GM20431 (cell line): ENCODE measurements around the gene ZBTB24.
"Not testable (repeated sequence)": the region's sequence is repeated elsewhere in the genome, so short reads cannot be mapped to it uniquely, and the experiment has no call there.

Experiments used
- in situ Hi-C: fragments of 300-500 bp; cut with MseI, MboI; formaldehyde crosslinking; loops from one replicate; pipeline ENCODE4 v1.15.0; 2020; ENCODE audit warnings: low sequenced_read_pairs; ENCODE audit not compliant: unreplicated experiment

ZBTB24 gene

DNA sequence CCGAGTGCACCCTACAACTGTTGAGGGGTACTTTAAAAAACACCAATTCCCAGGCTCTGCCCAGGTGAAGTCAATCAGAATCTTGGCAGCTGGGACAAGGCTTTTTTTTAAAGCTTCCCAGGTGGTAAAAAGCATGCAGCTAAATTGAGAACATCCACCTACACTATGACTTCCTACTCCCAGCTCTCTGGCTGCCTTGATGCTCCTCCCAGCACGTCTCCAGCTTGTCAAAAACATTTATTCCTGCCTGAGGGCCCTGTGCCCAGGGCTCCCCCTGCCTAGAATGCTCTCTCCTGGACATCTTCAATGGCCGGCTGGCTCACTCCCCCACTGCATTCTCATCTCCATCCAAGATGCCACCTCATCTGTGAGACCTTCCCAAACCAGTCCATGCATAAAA, 9.9 kb downstream of the ZBTB24 start:
- in situ Hi-C loops: no loop called here

DNA sequence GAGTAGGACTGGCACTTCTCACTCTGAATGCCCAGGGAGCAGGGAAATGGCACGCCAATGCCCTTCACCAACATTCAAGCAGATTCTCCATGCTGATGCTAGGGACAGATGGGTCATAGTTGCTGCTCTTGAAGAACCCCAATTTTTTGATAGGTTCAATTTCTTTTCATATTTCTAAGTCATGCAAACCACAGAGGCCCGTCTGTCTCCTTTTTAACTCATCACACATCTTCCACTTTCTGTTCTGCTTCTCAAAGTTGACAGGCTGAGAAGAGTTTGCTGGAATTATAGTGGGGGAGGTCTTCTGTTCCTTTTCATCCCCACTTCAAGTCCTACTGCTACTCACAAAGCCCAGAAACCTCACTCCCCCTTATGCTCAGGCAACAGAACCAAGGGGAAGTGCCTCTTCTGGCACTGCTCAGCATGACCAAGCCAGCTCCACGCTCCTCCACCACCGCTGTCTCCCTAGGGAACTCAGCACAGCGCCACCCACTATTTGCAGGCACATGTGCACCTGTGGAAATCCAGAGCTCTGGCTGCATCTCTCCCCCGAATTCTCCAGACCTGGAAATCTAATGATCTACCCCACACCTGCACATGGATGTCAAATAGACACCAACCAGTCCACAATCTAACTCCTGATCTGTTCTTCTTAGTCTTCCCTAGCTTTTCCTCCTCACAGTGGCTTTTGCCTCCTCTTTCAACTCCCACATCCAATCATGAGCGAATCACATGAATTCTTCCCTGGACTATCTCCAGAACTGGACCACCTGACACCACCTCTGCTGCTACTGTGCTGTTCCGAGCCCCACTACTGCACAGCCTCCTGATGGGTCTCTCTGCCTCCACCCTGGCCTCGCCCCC, 10.7 kb downstream of the ZBTB24 start:
- in situ Hi-C loops: no loop called here

DNA sequence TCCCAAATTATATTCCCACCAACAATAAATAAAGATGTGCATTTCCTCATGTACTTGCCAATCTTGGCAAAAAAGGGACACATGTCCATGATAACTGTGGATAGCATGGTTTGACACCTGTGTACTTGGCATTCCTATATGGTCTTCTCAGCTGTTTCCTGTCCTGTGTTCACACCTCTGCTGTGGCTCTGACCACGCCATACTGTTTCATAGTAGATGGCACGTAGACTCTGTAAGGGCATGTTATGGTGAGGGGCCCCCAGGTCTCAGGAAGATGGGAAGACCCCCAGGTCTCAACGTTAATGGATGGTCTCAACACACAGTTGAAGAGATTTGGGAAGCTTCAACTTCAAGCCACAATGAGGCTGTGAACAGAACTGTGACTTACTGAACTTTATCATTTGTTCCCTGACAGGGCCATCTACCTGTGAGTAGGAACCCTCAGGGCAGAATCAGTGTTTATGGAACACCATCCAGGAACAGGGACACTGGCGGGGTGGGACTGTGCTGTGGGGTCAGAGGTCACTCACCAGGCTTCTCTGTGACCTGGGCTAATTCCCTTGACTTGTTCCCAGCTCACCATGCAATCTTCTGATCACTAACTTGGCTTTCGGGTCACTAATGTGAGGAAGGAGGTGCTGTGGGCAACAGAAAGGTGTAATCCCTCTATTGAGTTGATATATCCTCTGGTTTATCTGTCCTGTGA, 11.8 kb downstream of the ZBTB24 start:
- in situ Hi-C loops: no loop called here

DNA sequence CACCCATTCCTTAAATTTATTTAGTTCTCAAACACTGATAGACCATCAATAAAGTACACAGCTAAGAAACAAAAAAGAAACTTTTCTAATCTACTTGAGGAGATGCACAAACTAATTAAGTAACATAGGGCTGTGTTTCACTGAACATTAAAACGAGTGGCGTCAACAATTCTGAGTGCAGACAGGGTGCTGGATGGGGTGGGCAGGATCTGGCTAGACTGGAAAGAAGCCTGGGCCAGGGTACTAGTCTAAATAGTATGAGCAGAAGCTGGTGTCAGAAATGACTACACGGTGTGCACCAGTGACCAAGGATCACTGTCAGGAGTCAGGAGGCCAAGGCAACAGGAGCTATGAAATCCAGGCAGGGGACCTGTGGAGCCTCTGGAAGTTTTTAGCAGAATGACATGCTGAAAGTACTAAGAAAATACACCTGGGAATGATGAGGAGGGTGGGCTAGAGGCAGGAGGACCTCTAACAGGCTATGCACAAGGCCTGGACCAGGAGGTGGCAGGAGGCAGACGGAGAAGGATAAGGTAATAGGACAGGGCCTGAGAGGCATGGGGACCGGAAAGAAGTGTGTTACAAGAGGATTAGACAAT, 13.3 kb downstream of the ZBTB24 start:
- in situ Hi-C loops: no loop called here

- in situ Hi-C loops: no loop called here
These were observed 15.3 kb downstream of the ZBTB24 start for GRCh38 chr6:109467696-109468095.

- in situ Hi-C loops: no loop called here
These were observed 16.7 kb downstream of the ZBTB24 start for GRCh38 chr6:109466212-109466923.

- in situ Hi-C loops: no loop called here
These were observed 17.2 kb downstream of the ZBTB24 start for GRCh38 chr6:109465772-109466171.

DNA sequence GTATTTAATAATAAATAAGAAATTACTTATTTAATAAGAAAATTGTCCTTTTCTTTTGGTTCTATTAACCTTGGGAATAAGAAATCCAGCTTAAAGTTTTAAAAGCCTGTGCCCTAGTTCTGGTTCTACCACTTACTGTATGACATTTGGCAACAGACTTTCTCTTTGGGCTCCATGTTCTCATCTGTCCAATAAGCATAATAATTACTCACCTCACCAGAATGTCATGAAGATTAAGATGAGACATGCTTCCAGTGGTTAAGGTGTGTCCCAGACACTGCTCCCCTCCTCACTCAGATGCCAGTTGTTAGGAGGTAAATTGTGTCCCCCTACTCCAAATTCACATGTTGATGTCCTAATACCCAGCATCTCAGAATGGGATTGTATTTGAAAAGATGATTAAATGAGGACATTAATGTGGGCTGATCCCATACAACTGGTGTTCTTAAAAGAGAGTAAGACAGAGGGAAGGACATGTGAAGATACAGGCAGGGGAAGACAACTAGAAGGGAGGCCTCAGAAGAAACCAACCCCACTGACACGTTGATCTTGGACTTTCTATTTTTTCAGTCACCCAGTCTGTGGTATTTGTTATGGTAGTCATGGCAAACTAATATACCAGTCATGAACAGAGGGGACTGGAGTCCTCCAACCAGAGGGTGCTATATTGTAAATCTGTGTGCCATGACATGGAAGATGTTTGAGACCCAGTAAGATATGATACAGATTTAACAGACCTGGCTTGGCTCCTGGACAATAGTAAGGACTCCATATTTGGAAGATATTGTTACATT, 21.1 kb downstream of the ZBTB24 start:
- in situ Hi-C loops: no loop called here

DNA sequence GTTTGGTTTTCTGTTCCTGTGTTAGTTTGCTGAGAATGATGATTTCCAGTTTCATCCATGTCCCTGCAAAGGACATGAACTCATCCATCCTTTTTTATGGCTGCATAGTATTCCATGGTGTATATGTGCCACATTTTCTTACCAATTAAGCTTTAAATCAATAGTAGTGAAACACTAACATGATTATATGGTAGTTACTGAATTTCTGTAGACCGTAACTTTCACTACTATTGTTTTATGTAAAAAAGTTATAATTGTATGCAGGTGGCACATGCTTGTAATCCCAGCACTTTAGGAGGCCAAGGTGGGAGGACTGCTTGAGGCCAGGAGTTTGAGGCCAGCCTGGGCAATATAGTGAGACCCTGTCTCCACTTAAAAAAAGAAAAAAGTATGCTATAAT, 21.8 kb downstream of the ZBTB24 start:
- in situ Hi-C loops: not testable (repeated sequence)

DNA sequence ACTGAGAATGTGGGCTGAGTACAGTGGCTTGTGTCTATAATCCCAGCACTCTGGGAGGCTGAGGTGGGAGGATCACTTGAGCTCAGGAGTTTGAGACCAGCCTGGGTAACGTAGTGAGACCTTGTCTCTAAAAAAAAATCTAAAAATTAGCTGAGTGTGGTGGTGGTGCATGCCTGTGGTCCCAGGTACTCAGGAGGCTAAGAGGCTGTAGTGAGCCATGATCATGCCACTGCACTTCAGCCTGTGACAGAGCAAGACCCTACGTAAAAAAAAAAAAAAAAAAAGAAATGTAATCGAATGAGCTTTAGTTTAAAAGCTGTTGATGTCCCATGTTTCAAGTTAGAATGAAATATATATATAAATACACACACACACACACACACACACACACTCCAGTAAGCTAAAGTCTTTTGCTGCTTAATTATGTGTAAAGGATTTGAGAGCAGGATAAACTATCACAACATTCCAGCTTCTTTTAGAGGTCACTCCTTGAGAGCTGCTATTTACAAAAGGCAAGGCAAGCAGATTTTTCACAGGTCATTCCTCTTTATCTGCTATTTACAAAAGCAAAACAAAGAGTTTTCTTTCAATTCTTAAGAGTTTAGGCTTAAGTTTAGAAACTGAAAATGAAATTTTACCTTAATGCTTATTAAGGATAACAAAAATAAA, 22.7 kb downstream of the ZBTB24 start:
- in situ Hi-C loops: no loop called here

GRCh38 chr6:109458774-109459531, 24.1 kb downstream of the ZBTB24 start:
- in situ Hi-C loops: no loop called here

DNA sequence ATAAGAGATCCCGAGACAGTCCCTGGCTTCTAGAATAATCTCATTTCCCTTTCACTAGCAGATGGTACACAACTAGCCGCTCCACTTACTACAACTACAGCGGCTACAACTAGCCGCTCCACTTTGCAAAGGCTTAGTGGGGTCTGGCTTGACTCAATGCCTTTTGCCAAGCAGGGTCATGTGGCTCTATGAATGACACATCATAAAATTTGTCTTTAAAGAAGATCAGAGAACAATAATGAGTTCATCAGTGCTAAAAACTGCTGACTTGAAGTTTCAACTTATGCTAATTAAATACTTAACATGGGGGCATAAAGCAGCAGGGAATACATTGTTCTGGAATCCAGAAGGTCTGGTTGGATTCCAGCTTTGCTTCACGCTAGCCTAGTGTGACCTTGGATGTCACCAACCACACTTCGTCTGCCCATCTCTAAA, 25.4 kb downstream of the ZBTB24 start:
- in situ Hi-C loops: no loop called here

DNA sequence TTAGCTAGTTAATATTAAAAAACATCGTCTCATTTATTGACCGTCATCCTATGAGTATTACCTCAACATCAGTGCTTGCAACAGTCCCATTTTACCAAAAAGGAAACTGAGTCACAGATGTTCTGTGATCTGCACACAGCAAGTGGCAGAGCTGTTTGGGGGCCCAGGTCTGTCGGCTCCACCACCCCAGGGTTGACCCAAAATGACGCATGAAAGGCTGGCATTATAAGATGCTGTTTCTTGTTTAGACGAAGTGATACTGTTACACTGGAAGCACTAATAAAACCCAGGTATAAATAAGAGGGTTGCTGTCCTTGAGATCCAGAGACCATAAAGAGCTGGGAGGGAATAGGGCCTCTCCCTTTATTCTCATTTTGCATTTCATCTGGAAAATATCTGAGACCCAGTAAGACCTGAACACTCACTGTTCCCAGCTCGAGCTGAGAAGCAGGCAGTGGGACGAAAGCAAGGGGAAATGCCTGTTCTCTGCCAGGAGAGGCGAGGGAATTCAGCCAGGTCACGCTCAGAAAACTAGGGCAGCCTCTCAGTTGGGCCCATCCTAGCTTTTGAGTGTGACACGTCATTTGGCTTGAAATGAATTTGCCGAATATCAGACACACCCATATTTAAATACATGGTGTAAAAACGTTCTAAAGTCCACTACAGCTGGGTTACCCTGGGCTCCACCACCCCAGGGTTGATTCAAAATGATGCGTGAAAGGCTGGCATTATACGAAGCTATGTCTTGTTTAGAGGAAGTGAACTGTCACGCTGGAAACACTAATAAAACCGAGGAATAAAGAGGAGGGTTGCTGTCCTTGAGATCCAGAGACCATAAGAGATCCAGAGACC, 26.1 kb downstream of the ZBTB24 start:
- in situ Hi-C loops: no loop called here

DNA sequence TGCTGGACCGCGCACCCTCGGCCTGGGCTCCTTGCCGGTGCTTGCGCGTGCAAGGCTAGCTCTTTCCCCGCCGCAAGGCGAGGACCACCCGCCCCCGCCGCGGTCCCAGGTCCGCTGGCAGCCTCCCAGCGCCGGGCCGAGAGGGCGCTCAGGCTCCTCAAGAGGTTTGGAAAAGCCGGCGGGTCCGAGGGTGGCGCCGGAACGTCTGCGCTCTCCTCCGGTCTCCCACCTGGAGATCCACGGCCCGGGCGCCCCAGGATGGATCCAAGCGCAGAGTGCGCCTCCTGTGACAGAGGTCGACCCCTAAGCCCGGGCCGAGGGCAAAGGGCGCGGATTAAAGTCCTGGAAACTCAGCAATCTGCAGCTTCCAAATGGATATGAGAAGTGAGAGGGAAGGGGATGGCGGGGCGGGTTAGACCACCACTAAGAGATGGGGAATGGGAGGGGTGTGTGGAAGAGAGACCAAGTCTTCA, 26.9 kb downstream of the ZBTB24 start:
- in situ Hi-C loops: no loop called here

DNA sequence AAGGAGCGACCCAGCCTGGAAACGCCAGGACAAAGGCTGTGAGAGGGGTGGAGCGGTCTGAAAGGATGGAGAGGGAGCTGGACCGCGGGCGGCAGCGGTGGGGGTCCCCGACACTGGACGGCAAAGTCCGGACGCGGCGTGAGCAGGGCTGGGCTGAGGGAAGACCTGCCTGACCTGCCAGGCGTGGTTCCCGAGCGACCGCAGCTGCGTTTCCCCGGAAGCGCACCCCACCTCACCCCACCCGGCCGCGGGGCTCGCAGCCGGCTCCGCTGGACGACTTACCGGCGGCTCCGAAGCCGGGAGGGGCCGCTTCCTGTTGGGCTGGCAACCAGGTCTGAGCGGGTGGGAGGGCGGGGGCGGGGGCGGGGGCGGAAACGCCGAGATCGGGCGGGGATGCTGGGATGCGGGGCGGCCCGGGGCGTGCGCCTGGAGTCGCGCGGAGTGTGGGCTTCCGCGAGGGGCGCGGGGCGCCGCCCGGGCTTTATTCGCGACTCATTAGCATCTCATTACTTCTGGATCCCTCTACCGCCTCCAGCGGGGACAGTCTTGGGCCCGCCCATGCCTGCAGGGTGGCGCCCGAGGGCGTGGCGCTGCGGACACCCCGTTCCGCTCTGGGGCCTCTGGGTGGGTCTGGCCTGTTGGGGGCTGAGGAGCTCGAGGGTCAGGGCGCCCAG, 27.4 kb downstream of the ZBTB24 start, which contains the start of gene MICAL1:
Gene MICAL1 (minus strand): TSS at position 336 of the 674 bp plus-strand sequence. CDS start 1,576 bp downstream, outside the sequence.
- in situ Hi-C loops: no loop called here

- in situ Hi-C loops: no loop called here
These were observed 28.3 kb downstream of the ZBTB24 start for GRCh38 chr6:109454496-109455436.
